NCI-H748 treated with DMSO at 0.1 percent for 48 hours (cell line): Measurements from ENCODE around the gene GZMM.

Experiments
- DNase-seq: peaks from one replicate; lab custom pipeline; 2025; lab: John Stamatoyannopoulos, UW

Gene GZMM

GRCh38 chr19:535017-535835, 8.6 kb upstream of the GZMM start:
- DNase-seq = no peak

GRCh38 chr19:536031-536880, 7.6 kb upstream of the GZMM start:
- no peak for DNase-seq

- no peak for DNase-seq
These were observed 6.9 kb upstream of the GZMM start for GRCh38 chr19:536881-537404.

- DNase-seq = no peak
These were observed 5.0 kb upstream of the GZMM start for GRCh38 chr19:538641-539428.

- no peak for DNase-seq
These were observed 4.3 kb upstream of the GZMM start for GRCh38 chr19:539429-540030.

GRCh38 chr19:540867-541637, 2.8 kb upstream of the GZMM start:
- DNase-seq = no peak

- no peak for DNase-seq
These were observed 2.2 kb upstream of the GZMM start for GRCh38 chr19:541699-542098.

- DNase-seq = no peak
These were observed 1.5 kb upstream of the GZMM start for GRCh38 chr19:542173-542866.

GRCh38 chr19:547117-547516, 3.3 kb downstream of the GZMM start:
- no peak for DNase-seq

- no peak for DNase-seq
These were observed 4.2 kb downstream of the GZMM start for GRCh38 chr19:547836-548720.

- DNase-seq = no peak
These were observed 5.3 kb downstream of the GZMM start for GRCh38 chr19:548886-549830.

- no peak for DNase-seq
These were observed 11.0 kb downstream of the GZMM start for GRCh38 chr19:554817-555216.

GRCh38 chr19:555474-555808, 11.6 kb downstream of the GZMM start:
- DNase-seq = no peak

GRCh38 chr19:556611-557382, 12.9 kb downstream of the GZMM start:
- no peak for DNase-seq

GRCh38 chr19:558770-559439, 15.1 kb downstream of the GZMM start:
- DNase-seq = no peak

GRCh38 chr19:560121-560520, 16.3 kb downstream of the GZMM start:
- no peak for DNase-seq

GRCh38 chr19:566403-566802, 22.6 kb downstream of the GZMM start:
- DNase-seq = no peak
